GM10847 (cell line): Measurements from ENCODE around the gene FMN2.

ENCODE experiments used
- POLR2A ChIP-seq: IDR thresholded peaks from 2 replicates; pipeline ENCODE4 v1.6.1; 2011; ENCODE audit not compliant: insufficient read length; ENCODE audit errors: extremely low read depth

FMN2 gene

GRCh38 chr1:240151136-240151735, 59.6 kb downstream of the FMN2 start:
- TF ChIP-seq POLR2A, result no peak

DNA sequence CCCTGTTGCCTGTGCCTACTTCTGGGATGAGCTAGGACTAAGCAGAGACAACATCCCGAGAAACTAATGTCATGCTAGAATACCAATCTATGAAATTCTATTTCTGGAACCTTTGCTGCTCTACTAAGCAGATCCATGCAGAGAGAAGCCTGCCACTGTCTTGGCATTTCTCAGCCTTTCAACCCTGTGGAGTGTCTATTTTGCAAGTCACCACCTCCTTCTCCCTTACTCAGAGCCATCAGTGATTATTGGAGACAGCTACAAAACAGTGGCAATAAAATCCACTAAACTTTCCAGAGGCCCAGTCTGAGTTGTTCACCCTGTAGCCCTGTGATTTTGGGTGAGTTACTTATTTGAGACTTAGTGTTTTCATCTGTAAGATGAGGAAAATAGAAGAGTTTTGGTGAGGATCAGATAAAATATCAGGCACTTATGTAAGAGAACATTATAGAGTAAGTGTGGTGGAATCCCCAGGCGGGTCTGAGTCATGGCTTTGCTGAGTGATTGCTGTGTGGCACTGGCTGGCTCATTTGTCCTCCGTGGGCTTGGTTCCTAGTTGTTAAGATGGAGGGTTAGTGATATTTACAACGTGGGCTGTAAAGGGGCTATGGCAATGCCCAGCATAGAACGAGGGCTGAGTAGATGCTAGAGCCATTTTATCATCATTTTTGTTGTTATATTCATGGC, 61.1 kb downstream of the FMN2 start:
- TF ChIP-seq POLR2A, result no peak

GRCh38 chr1:240155605-240156004, 63.9 kb downstream of the FMN2 start:
- TF ChIP-seq POLR2A, result no peak

GRCh38 chr1:240164742-240165141, 73.1 kb downstream of the FMN2 start:
- no peak for TF ChIP-seq POLR2A

GRCh38 chr1:240169188-240169587, 77.5 kb downstream of the FMN2 start:
- no peak for TF ChIP-seq POLR2A

DNA sequence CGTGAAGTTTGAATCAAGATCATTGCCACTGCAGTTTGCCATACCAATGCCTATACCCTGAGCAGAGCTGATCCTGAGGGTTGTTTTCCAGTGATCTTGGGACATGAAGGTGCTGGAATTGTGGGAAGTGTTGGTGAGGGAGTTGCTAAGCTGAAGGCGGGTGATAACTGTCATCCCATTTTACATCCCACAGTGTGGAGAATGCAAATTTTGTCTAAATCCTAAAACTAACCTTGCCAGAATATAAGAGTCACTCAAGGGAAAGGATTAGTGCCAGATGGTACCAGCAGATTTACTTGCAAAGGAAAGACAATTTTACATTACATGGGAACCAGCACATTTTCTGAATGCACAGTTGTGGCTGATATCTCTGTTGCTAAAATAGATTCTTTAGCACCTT, 78.6 kb downstream of the FMN2 start:
- no peak for TF ChIP-seq POLR2A

DNA sequence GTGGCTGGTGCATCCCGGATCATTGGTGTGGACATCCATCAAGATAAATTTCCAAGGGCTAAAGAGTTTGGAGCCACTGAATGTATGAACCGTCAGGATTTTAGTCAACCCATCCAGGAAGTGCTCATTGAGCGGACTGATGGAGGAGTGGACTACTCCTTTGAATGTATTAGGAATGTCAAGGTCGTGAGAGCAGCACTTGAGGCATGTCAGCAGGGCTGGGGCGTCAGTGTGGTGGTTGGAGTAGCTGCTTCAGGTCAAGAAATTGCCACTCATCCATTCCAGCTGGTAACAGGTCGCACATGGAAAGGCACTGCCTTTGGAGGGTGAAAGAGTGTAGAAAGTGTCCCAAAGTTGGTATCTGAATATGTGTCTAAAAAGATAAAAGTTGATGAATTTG, 79.1 kb downstream of the FMN2 start:
- no peak for TF ChIP-seq POLR2A

- no peak for TF ChIP-seq POLR2A
Observed at GRCh38 chr1:240171907-240172306, 80.2 kb downstream of the FMN2 start.

- no peak for TF ChIP-seq POLR2A
Observed at GRCh38 chr1:240173836-240174235, 82.2 kb downstream of the FMN2 start.

DNA sequence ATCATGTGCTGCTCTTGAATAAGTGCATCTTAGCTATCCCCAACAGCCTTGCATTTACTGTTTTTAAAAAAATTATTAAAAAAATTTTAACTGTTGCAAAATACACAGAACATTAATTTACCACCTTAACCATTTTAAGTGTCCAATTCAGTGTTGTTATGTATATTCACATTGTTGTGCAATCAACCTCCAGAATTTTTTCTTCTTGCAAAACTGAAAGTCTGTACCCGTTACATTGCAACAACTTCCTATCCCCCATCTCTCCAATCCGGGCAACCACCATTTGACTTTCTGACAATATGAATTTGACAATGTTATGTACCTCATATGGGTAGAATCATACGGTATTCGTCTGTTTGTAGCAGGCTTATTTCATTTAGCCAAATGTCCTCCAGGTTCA, 83.1 kb downstream of the FMN2 start:
- TF ChIP-seq POLR2A, result no peak

GRCh38 chr1:240178366-240178765, 86.7 kb downstream of the FMN2 start:
- TF ChIP-seq POLR2A, result no peak

GRCh38 chr1:240188139-240188538, 96.5 kb downstream of the FMN2 start:
- no peak for TF ChIP-seq POLR2A

DNA sequence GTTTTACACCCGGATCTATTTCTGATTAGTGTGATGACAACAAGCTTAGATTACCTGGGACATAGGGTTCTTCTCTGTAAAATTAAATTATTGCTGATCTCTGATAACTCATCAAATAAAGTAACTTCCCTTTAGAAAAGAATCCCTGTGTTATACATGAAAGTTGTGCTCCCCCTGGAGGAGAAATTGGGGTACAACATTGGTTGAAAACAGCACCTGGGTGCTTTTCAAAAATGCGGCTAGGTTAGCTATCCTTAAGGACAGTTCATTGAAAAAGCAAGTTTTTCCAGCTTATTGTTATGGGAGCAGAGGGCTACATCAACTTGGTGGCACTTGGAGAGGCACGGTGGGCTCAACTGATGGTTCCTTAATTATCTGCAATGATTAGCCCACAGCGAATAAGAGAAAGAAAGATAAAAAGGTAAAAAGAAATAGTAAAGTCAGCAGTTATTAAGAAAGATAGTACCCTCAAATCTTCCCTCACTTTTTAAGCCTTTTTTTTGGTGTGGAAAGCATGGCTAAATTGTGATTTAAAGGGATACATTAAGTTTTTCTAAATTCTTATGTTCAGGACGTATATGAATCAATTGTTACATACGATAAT, 97.8 kb downstream of the FMN2 start:
- no peak for TF ChIP-seq POLR2A

GRCh38 chr1:240190881-240191401, 99.3 kb downstream of the FMN2 start:
- no peak for TF ChIP-seq POLR2A

DNA sequence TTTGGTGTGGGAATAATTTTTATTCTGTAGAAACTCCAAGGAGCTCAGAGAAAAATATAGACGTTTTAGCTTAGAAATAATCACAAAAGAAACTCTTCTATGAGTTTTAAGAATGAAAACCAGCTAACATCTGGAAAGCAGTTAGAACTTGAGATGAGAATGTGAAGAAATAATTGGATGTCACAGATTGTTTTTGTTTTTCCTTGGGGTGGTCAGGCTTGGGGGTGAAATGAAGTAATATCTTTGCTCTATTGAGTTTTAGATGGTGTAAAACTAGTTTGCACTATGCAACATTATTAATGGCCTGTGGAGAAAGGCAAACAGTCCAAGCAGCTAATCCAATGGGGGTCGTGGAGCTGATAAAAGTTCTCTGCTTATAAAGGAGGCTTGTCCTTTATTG, 101.2 kb downstream of the FMN2 start:
- no peak for TF ChIP-seq POLR2A

DNA sequence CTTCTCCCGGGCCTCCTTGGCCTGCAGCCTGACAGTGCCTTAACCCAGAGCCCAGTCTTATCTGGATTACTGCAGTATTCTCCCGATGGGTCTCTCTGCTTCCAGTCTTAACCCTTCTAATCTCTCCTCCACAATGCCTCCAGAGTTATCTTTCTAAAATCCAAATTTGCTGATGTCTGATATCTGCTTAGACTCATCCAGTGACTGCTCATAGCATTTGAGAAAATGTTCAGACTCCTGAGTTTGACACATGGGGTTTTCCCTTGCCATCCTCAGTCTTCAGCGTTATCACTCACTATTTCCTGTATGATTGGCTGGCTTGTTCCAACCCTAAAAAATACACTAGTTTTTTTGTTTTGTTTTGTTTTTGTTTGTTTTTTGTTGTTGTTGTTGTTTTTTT, 102.0 kb downstream of the FMN2 start:
- no peak for TF ChIP-seq POLR2A
